HG02610 (cell line): ENCODE results near the gene GNAT1.
"Not testable (repeated sequence)": the region's sequence is repeated elsewhere in the genome, so short reads cannot be mapped to it uniquely, and the experiment has no call there.

Source experiments
- ATAC-seq: cut with Tn5 transposase; IDR thresholded peaks from one replicate; pipeline ENCODE4 v1.9.1; 2021; ENCODE audit warnings: mild to moderate bottlenecking, moderate library complexity; ENCODE audit not compliant: unreplicated experiment

GNAT1 gene

DNA sequence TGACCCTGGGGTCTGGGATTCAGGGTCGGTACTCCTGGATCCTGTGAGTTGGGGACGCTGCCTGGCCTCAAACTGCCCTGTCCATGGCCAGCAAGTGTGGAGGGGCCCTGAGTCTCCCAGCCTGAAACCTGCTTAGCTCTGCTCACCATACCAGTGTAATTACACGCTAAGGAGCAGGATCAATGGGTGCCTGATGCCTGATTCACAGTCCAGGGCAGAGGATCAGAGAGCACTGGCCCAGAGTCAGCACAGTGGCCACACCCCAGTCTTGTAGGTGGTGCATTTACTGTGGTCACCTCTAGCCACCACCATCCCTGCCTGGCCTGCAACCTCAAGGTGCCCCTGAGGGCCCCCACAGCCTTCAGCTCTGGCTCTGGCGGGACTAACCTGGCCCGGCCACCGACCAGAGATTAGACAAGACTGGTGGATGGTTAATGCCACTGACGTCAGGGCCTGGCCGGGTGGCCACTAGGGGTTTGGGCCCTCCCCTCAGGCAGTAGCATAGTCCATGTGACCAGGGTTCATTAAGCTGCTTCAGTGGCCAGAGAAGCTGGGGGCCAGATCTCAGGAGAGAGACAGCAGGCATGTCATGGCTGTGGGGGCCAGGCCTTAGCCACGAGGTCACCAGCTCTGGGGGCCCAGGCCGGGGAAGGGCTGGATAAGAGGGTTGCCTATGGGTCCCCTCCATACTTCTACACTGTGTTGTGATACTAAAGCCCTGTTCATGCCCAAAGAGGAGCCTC lies 10.3 kb downstream of the GNAT1 start:
- no peak for ATAC-seq

- ATAC-seq = no peak
These were observed 11.1 kb downstream of the GNAT1 start for GRCh38 chr3:50202353-50203112.

GRCh38 chr3:50203113-50203808 lies 11.9 kb downstream of the GNAT1 start:
- no peak for ATAC-seq

DNA sequence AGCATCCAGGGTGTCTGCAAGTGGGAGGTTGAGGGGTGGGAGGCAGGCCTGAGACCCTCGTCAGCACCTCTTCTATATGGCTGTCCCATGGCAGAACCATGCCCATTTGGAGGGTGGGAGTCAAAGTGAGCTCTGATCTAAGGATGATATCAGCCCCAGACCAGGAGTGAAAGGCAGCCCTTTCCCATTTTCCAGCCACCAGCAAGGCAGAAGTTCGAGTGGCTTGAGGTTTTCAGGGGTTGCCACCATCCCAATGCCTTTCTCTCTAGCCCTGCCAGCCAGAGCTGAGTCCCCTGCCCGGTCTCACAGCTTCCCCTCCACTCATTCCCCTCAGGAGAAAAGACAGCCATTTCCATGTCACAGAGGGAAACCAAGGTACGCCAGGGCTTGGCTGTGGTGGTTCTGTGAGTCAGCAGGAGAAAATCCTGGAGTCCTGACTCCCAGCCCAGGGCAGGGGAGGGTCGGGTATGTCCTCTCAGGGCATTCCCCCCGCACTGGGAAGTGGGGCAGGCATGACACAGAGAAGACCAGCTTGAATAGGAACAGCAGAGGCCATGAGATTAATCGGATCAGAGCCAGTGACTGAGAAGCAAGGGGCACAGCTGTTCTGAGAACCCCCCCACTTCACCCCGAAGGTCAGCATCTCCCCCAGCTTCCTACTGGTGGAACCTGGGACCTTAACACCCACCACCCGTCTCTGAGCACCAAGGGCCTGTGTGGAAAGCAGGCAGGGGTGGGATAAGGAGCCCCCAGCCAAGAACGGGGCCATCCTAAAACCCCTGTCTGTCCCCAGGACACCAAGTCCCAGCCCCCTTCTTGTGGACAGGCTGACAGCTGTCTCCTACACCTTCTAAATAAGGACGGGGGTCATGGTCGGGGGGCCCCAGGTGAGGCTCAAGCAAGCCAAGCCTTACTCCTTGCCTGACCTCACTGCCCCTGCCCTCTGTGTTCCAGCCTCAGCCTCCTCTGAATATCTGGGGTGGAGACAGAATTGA lies 12.7 kb downstream of the GNAT1 start:
- no peak for ATAC-seq

GRCh38 chr3:50204804-50205412 lies 13.5 kb downstream of the GNAT1 start, which contains the start of gene SLC38A3:
SLC38A3 (plus strand) TSS chr3:50205271; CDS start chr3:50214200, 8,929 bp downstream.
- no peak for ATAC-seq

GRCh38 chr3:50205413-50206276 lies 14.2 kb downstream of the GNAT1 start:
- no peak for ATAC-seq

DNA sequence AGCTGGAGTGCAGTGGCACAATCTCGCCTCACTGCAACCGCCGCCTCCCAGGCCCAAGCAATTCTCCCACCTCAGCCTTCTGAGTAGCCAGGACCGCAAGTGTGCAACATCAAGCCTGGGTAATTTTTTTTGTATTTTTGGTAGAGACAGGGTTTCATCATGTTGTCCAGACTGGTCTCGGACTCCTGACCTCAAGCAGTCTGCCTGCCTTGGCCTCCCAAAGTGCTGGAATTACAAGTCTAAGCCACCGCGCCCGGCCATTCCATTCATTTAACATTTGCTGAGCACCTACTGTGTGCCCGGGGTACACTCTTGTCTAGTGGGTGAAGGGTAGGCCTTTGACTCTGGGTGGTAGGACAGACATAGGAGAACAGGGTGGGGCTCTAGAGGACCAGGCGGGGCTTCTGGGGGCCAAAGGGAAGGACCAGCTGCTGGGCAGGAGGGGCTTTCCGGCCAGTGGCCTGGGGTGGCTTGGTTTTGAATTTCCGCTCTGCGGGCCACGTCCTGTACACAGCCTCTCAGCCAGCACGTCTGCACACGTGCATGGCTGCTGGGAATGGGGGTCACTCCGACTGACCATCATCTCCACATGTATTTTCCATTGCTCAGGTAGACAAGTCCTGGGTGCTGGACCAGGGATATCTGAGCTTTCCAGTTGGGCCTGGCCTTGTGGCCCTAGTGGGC lies 16.1 kb downstream of the GNAT1 start:
- ATAC-seq = no peak

DNA sequence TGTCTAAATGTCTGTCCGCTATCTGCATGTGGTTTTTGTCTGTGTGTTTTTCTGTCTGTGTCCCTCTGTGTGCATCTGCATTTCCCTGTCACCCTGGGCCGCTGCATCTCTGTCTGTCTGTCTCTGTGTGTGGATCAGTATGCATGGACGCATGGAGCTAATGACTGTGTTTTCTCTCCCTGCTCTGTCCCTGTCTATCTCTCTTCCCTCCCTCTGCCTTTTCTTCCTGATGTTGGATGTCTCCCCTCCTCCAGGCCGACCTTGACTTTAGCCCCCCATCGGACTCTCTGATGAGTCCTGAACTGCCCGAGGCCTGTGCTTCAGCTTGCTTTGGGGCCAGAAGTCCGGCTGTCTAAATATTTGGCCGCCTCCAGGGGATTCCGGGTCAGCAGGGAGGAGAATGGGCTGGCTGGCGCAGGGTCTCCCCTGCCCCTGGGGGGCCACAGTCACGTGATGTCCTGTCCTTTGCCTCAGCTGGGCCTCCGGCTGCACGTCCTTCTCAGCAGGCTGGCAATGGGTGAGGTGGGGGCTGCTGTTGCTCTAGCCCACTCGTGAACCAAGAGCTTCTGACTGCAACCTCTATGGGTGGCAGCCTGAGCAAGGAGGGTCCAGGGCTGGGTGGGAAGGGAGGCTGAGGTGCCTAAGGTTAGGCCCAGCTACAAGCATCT lies 17.4 kb downstream of the GNAT1 start:
- ATAC-seq = no peak

DNA sequence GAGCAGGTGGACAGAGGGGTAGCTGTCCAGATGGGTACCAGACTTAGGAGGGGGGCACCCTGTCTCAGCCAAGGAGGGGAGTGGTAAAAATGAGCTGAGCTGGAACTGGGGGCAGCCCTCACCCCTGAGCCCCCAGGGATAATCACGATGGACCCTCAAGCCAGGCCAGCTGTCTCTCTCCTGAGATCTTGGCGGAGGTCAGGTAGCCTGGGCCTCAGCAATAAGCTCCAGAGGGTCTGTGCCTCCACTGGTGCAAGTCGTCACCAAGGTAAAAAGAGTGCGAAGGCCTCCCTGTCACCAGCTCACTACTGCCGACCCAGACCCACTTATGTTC lies 18.7 kb downstream of the GNAT1 start:
- ATAC-seq = no peak

DNA sequence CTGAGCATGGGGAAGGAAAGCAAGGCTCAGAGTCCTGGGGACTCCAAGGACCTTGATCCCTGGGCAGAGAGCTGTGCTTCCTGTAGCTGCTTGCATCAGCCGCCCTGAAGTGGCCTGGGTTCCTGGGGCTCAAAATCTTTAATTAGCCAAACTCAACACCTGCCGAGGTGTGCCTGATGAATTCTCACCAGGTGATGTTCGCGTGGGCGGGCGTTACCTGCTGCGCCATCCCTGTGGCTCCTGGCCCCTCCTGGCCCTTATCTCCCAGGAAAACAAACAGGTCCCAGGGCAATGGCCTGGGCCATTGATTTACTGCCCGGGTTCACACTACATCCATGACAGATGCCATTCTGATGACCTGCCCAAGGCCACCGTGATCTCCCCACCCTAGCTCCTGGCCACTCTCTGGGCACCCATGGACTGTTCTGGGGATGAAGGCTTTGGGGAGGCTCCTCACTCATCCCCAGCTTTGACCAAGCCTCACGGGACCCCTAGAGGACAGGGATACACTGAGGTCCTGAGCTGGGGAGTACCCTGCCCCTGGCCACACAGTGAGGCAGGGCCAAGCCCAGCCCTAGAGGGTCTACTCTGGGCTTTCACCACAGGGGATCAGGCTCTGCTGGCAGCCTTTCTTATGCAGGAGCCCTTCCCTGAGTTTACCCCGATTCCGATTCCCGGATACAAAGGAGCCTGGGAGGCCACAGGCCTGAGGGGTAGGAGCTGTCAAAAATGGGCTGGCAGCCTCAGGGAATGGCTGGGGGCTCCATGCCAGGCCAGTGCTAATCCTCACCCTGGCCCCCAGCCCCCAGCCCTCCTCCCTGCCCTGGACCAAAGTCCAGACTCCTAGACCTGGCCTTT lies 19.3 kb downstream of the GNAT1 start:
- ATAC-seq = no peak

- not testable (repeated sequence) for ATAC-seq
These were observed 19.9 kb downstream of the GNAT1 start for GRCh38 chr3:50211368-50211717.

- no peak for ATAC-seq
These were observed 20.5 kb downstream of the GNAT1 start for GRCh38 chr3:50211930-50212329.

GRCh38 chr3:50212502-50212901 lies 21.1 kb downstream of the GNAT1 start:
- no peak for ATAC-seq

GRCh38 chr3:50212971-50213370 lies 21.6 kb downstream of the GNAT1 start:
- ATAC-seq = no peak

DNA sequence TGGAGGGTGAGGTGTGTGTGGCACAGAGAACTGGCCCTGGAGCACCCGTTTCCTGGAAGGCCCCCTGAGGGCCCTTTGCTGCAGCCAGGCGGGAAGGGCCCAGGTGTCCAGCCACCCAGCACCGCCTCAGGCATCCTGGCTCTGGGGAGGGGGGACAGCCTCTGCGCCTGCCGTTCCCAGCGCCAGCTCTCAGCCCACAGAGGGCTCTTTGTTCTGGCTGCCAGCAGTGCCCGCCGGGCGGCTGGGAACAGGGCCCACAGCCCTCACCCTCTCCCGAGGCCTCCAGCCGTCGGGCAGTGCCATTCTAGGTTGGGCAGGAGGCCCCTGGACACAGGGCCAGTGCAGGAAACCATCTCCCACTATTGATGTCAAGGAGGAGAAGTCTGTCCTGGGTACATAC lies 22.0 kb downstream of the GNAT1 start:
- ATAC-seq = no peak

DNA sequence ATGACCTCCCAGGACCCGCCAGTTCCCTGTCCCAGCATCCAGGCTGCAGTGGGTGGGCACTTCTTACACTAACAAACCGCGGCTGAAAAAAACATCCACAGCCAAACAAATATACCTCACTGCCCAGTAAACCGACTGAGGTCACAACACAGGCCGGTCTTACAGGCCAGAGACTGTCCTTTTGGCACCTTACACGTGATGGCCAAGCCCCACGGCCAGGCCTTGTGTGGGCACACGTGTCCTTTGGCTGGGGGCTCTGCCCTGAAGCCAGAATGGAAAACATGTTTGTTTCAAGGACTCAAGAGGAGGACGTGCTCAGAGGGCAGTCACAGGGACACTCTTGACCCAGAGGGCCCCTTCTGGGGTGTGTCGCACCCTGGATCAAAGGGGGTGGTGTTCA lies 23.4 kb downstream of the GNAT1 start:
- no peak for ATAC-seq

DNA sequence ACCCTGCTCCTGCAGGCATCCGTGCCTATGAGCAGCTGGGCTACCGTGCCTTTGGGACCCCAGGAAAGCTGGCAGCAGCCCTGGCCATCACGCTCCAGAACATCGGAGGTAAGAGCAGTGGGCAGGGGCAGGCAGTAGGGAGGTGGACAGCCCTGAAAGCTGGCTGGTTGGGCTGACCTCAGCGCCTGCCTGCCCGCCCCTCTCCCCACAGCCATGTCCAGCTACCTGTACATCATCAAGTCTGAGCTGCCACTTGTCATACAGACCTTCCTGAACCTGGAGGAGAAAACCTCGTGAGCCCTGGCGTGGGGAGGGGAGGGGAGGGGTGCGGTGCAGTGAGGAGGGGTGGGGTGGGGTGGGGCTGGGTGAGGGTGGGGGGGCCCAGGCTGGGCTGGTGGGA lies 24.1 kb downstream of the GNAT1 start:
- no peak for ATAC-seq
